ENCODE measurements around the gene DOK1. TPM values are rescaled to one million over a fixed set of nuclear protein-coding genes. Genes with fewer than 3 reads are reported as not detected.

Gene DOK1
- total RNA-seq, 1 donor from 2014 or later = 19.3 TPM

DNA sequence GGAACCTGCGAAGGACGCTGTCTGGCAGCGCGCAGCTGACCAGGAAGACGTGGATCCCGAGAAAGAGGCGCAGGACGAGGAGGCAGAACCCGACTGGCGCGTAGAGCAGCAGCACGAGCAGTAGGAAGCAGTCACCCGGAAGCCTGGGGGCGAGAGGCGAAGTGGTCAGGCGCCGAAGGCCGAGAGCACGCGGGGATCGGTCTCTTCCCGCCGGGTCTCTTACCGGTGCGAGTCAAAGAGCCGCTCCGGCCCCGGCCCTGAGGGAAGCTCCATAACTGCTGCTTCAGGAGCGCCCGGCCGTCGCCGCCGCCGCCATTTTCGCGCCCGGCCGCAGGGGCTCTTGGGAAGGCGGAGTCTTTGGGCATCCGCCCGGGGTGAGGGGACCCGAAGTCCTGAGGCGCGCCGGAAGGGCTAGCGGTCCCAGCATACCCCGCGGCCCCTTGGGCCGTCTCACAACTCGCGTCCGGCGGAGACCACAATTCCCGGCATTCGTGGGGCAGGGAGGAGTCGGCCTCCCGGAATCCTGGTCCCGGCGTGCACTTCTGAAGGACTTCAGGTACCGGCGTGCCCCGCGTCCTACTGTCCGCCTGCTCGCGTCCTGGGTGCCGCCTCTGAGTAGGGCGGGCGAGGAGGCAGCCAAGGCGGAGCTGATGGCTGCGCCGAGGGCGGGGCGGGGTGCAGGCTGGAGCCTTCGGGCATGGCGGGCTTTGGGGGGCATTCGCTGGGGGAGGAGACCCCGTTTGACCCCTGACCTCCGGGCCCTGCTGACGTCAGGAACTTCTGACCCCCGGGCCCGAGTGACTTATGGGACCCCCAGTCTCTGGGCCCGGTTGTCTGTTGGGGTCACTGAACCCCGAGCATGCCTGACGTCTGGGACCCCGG lies 24.9 kb upstream of the DOK1 start, which contains the start of the genes AUP1 and HTRA2:
TSS of gene AUP1 (minus strand) at position 350 of the 882 bp plus-strand sequence. CDS start at position 273, 77 bp downstream.
TSS of gene HTRA2 (plus strand) at position 577 of the 882 bp plus-strand sequence. CDS start at position 651, 74 bp downstream.
- TF ChIP-seq, protein P1, sequence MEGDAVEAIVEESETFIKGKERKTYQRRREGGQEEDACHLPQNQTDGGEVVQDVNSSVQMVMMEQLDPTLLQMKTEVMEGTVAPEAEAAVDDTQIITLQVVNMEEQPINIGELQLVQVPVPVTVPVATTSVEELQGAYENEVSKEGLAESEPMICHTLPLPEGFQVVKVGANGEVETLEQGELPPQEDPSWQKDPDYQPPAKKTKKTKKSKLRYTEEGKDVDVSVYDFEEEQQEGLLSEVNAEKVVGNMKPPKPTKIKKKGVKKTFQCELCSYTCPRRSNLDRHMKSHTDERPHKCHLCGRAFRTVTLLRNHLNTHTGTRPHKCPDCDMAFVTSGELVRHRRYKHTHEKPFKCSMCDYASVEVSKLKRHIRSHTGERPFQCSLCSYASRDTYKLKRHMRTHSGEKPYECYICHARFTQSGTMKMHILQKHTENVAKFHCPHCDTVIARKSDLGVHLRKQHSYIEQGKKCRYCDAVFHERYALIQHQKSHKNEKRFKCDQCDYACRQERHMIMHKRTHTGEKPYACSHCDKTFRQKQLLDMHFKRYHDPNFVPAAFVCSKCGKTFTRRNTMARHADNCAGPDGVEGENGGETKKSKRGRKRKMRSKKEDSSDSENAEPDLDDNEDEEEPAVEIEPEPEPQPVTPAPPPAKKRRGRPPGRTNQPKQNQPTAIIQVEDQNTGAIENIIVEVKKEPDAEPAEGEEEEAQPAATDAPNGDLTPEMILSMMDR (IDR thresholded peaks at IDR 0.05; ENCODE audit: insufficient read depth, low read depth, low read length) = no peak
- no peak for TF ChIP-seq EZH2 (IDR thresholded peaks at IDR 0.05; ENCODE audit: insufficient read depth, low read length)
- Histone ChIP-seq H3K4me2 (ENCODE audit: low read length) (peak within 1 kb of the TSS; percentile 98), H3K9me3 (ENCODE audit: insufficient read depth, low read depth, low read length) (no peaks in the 10 kb centered on the region), H3K4me3 (ENCODE audit: insufficient read depth, low read depth, low read length) (peak within 1 kb of the TSS; percentile 94), H3K27me3 (ENCODE audit: insufficient read depth, low read length) (no peaks in the 10 kb centered on the region), H3K27ac (ENCODE audit: low read depth, low read length) (peak within 1 kb of the TSS; percentile 82), H2AFZ (ENCODE audit: low read depth, low read length) (peak within 1 kb of the TSS; percentile 86), H3K9ac (ENCODE audit: low read length) (peak within 1 kb of the TSS; percentile 93), H3K36me3 (ENCODE audit: insufficient read depth, low read length) (peaks cover 30% of the 10 kb centered on the region), H4K20me1 (ENCODE audit: insufficient read depth, low read length) (peaks cover 44% of the 10 kb centered on the region), H3K4me1 (ENCODE audit: insufficient read depth, low read length) (peaks cover 19% of the 10 kb centered on the region), H3K79me2 (ENCODE audit: insufficient read depth, low read length) (peaks cover 41% of the 10 kb centered on the region)
- H3K9me3 Mint-ChIP-seq (ENCODE audit: unreplicated experiment) = no peaks in the 10 kb centered on the region
- peaks cover 11% of the 10 kb centered on the region for H3K4me1 Mint-ChIP-seq (ENCODE audit: low read depth, unreplicated experiment)
- FAIRE-seq = no peak
- H3K27ac Mint-ChIP-seq (ENCODE audit: unreplicated experiment) = peak within 1 kb of the TSS; percentile 88
- H3K4me3 Mint-ChIP-seq (ENCODE audit: unreplicated experiment) = peak within 1 kb of the TSS; percentile 96
- no peaks in the 10 kb centered on the region for H3K27me3 Mint-ChIP-seq (ENCODE audit: low read depth, unreplicated experiment)
- peaks cover 17% of the 10 kb centered on the region for H3K36me3 Mint-ChIP-seq (ENCODE audit: low read depth, unreplicated experiment)
- peak; percentile 98 for DNase-seq (ENCODE audit: low read depth)

DNA sequence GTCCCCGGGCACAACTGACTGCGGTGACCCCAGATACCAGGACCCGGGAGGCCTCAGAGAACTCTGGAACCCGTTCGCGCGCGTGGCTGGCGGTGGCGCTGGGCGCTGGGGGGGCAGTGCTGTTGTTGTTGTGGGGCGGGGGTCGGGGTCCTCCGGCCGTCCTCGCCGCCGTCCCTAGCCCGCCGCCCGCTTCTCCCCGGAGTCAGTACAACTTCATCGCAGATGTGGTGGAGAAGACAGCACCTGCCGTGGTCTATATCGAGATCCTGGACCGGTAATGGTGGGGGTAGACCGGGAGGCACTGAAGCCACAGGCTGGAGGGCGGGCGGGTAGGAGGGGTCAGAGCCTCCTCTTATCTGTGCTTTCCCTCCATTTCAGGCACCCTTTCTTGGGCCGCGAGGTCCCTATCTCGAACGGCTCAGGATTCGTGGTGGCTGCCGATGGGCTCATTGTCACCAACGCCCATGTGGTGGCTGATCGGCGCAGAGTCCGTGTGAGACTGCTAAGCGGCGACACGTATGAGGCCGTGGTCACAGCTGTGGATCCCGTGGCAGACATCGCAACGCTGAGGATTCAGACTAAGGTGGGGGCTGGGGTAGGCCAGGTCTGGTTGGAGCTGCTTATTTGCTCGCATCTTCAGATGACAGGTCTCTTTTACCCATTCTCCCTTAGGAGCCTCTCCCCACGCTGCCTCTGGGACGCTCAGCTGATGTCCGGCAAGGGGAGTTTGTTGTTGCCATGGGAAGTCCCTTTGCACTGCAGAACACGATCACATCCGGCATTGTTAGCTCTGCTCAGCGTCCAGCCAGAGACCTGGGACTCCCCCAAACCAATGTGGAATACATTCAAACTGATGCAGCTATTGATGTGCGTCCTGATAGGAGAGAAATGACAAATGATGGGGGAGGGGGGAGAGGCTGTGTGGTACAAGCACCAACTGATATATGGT lies 24.0 kb upstream of the DOK1 start:
- Histone ChIP-seq H3K4me2 (ENCODE audit: low read length) (peak overlapping the region; percentile 98), H3K9ac (ENCODE audit: low read length) (peak overlapping the region; percentile 93), H3K36me3 (ENCODE audit: insufficient read depth, low read length) (peaks cover 30% of the 10 kb centered on the region), H3K27ac (ENCODE audit: low read depth, low read length) (peak overlapping the region; percentile 57), H2AFZ (ENCODE audit: low read depth, low read length) (peak overlapping the region; percentile 86), H3K27me3 (ENCODE audit: insufficient read depth, low read length) (no peaks in the 10 kb centered on the region), H4K20me1 (ENCODE audit: insufficient read depth, low read length) (peaks cover 44% of the 10 kb centered on the region), H3K4me3 (ENCODE audit: insufficient read depth, low read depth, low read length) (peak overlapping the region; percentile 94), H3K9me3 (ENCODE audit: insufficient read depth, low read depth, low read length) (no peaks in the 10 kb centered on the region), H3K4me1 (ENCODE audit: insufficient read depth, low read length) (peaks cover 19% of the 10 kb centered on the region), H3K79me2 (ENCODE audit: insufficient read depth, low read length) (peaks cover 41% of the 10 kb centered on the region)
- FAIRE-seq (no peak), DNase-seq (ENCODE audit: low read depth) (peak; percentile 30)
- Mint-ChIP-seq H3K4me1 (ENCODE audit: low read depth, unreplicated experiment) (peaks cover 11% of the 10 kb centered on the region), H3K36me3 (ENCODE audit: low read depth, unreplicated experiment) (peaks cover 19% of the 10 kb centered on the region), H3K4me3 (ENCODE audit: unreplicated experiment) (peak overlapping the region; percentile 96), H3K27me3 (ENCODE audit: low read depth, unreplicated experiment) (no peaks in the 10 kb centered on the region), H3K9me3 (ENCODE audit: unreplicated experiment) (no peaks in the 10 kb centered on the region), H3K27ac (ENCODE audit: unreplicated experiment) (peak overlapping the region; percentile 58)
- TF ChIP-seq, protein P1 (IDR thresholded peaks at IDR 0.05; ENCODE audit: insufficient read depth, low read depth, low read length) = no peak
- TF ChIP-seq EZH2 (IDR thresholded peaks at IDR 0.05; ENCODE audit: insufficient read depth, low read length) = no peak
